ENCODE data around the gene TGDS.

- TF ChIP-seq EZH2phosphoT487 (IDR thresholded peaks at IDR 0.05; ENCODE audit: insufficient read depth, low read depth) (no peak), EZH2 (IDR thresholded peaks at IDR 0.05; ENCODE audit: insufficient read depth, poor library complexity, severe bottlenecking) (no peak)
Measured at GRCh38 chr13:94640721-94641120, 44.8 kb upstream of the TGDS start.

Data from GM23248 (cell line).